Measurements from ENCODE around the gene RFX2.

The RFX2 gene

DNA sequence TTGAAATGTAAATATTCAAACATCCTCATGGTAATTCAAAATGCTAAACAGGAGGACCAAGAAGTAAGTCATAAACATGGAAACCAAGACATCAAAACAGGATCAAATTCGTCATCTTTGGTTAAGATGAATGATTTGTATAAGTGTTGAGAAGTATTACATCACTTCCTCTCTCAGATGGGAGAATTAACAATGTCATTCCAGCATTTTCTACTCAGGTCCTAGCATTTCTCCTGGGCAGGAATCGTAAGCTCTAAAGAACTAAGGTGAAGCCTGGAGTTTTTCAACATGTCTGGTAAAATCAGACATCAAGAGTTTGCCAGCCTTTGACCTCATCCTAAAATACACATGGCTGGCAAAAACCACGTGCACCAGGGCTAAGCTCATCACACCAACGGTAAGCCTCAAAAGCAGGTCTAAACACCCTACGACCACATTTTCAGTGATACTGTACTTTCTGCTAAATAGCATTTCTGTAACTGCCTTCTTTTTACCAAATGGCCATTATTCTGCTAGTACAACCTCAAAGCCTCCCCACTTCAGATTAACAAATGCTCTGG lies 157.2 kb downstream of the RFX2 start:
- no peak for DNase-seq

DNA sequence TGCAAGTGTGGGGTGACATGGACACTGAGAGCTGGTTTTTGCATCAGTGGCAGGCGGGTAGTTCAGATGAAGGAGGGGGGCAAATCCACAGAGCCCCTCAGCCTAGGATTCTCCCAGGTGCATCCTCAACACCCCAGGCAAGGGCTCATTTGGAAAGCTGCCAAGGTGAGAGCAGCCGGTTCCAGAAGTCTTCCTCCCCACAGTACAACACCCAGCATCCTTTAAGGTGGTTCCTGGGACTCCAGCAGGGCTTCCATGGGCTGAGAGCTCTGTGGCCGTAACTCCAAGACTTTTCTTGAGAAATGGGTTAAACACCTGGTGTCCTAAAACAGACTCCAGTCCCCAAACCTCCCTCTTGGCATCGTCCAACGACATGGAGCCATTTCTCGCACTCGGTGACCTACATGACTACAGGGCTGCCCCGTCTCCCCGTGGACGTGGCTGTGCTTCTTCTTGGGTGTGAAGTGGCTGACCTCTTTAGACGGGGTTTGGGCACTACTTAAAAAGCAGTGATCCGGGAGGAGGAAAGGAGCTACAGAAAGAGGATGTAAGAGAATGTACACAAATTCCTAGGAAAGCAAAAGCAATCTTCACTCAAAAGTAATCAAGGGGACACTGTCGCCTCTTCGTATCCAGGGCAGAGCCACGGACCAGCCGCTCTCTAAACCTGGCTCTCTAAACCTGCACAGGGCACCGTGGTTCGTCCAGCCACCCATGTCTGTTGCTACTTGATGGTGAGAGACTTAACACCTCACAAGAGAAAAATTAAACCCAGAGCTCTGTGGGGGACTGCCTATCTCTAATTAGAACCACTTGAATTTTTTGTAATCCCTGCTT lies 157.9 kb downstream of the RFX2 start:
- DNase-seq = no peak

DNA sequence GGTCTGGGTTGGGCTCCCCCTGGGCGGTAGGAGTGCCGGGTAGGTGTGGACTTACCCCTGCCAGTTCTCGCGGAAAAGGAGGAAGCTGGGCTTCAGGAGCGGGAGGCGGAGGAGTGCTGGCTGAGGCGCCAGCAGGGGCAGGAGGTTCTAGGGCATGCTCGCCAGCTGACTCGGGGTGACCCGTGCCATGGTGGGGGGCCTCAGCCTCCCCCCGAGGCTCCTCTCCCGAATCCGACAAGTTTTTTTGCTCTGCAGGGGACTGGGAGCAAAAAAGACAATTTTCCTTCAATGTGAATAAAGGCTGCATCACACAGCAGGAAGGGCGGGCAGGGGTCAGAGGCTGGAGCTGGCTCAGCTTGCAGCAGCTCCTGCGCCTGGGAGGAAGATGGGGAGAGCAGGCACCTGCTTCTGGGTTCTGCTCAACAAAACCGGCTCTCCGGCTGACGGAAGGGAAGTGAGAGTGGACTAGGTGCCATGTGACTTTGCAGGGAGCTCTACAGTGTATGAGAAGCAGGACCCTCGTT lies 158.9 kb downstream of the RFX2 start:
- no peak for DNase-seq

DNA sequence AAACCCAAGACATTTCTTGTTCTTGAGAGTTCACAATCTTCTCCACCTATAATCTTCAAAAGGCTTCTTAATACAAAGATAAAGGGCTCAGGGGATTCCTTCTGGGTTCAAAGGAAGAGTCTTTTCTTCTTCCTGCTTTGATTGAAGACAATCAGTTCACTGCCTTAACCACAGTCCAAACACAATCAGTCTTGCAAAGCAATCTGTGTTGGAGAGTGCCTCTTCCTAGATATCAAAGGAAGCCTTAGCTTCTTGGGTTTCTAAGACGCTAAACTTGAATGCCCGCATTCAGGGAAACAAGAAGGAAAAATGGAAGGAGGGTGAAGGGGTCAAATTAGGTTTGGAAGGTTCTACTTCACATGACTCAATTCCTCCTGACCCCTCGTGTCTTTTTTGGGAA lies 159.6 kb downstream of the RFX2 start:
- DNase-seq = no peak

DNA sequence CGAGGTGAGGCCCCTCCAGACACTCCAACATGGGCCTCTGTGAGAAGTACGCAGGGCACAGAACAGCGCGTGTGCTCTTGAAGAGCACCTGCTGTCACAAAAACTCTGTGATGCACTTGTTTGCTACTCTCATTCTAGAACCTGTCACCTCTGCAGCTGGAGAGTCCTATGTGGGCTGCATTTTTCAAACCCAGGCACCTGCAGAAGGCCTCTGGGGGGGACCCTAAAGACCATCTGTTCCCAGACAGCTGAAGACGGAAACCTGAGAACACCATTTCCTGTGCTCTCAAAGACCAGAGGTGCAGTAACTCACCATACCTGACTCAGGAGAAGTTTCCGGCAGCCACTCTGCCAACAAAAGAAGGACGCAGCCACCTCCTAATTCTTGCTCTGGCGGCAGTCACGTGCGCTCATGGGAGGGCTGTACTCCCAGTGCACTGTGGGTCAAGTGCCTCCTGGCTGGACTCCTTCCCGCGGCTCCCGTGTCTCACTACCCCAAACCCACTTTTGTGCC lies 160.5 kb downstream of the RFX2 start:
- DNase-seq = no peak

DNA sequence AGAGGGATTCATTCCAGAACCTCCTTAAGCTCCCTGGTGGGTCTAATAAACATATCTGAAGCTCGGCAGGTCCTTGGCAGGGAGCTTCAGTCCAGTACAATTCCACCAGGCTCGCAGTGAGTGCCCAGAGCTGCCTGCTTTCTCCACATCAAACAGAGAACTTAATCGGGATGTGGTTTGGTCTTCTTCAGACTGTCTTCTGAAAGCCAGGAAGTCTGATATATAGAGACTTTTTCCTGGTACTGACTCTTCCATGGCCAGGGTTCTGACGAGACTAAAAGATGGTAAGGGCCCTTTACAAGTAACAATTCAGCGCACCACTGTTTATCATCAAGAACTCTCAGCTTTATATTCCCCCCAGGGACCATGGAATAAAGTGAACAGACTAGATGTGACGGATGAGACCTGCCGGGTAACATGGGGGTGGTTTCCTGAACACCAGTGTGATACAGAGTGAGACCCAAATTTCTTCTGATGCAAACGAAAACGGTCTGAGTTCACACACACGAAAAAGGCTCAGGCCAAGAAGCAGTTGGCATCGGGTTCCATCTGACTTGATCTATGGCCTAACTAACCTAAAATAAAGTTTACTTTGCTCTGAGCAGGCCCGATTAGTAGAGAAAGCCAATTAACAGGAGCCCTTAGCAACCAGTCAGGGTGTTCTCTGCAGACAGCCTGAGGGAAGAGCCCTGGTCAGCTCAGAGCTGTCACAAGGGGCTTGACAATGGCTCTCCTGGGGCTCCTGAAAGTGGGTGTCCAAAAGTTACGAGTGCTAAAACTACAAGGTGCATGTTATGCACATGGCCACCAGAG lies 161.3 kb downstream of the RFX2 start:
- no peak for DNase-seq

DNA sequence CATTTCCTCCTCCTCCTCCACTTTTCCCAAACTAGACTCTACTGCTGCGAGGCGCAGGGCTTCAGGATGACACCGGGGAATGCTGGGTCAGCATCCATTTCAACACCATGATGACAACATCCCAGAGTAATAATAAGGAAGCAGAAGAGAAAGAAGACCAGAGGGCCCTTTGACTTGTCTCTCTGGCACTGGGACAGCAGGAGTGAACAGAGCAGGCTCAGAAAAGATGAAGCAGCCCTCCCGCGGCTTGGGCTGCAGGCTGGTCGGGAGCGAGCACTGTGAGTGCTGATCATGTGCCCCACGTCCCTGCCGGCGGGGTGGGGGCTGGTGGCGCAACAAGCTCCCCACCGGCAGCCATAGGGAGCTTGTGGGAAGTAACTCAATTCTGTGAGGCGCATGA lies 162.9 kb downstream of the RFX2 start:
- no peak for DNase-seq

DNA sequence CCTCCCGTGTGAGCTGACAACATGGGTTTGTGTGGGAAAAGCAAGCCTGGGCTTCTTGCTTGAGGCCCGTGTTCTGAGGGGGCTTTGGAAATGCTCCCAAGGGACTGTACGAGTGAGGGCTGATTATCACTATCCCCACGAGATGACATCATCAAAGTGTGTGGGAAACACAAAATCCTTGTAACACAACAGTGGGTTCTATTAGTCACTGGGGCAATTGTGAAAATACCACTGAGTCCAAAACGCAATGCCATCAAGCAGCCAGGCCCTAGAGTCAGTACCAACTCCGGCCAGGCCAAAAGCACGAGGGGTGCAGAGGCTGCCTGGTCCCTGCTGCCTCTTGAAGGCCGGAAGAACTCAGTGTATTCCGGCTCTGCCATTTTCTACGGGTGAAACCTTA lies 166.7 kb downstream of the RFX2 start:
- DNase-seq = no peak

Data from islet precursor cell (in vitro differentiated cells).